Right lobe of liver (tissue), 6 donors: ENCODE data around the gene GRIK1. TPM values are rescaled to one million over a fixed set of nuclear protein-coding genes. Genes with fewer than 3 reads are reported as not detected.

Experiments used
- ATAC-seq, 4 donors: fragments of 200-7000 bp; cut with Tn5 transposase; one replicate each; pipeline ENCODE4 v1.9.1; 2020; ENCODE audit warnings: mild to moderate bottlenecking in 4 of 4, moderate library complexity in 4 of 4
- DNase-seq, 3 donors: peaks; one replicate each; pipeline ENCODE4 v3.0.0-alpha.2; 2020
- H3K27ac ChIP-seq, 3 donors: fragments of 200-600 bp; one replicate each; pipeline ENCODE4 v1.8.0; 2022
- H3K27me3 ChIP-seq, 2 donors: fragments of 200-600 bp; one replicate each; pipeline ENCODE4 v1.8.0; 2022
- H3K36me3 ChIP-seq, 4 donors: fragments of 200-600 bp; sonication (generic) in 1 of 4; one replicate each; pipeline versions ENCODE4 v1.5.1 to v1.8.0; 2017 to 2022; ENCODE audit warnings: control low read depth in 1 of 4
- H3K4me1 ChIP-seq, 4 donors: fragments of 200-600 bp; sonication (generic) in 1 of 4; one replicate each; pipeline versions ENCODE4 v1.5.1 to v1.8.0; 2017 to 2022; ENCODE audit warnings: control low read depth in 1 of 4
- H3K4me3 ChIP-seq, 3 donors: fragments of 200-600 bp; one replicate each; pipeline ENCODE4 v1.8.0; 2022
- H3K9me3 ChIP-seq, 4 donors: fragments of 200-600 bp; sonication (generic) in 1 of 4; one replicate each; pipeline versions ENCODE4 v1.5.1 to v1.8.0; 2017 to 2022; ENCODE audit warnings: control low read depth in 1 of 4
- CTCF ChIP-seq, 4 donors: fragments of 200-600 bp in 3 of 4; fragments of 450-650 bp in 1 of 4; IDR thresholded peaks; one replicate each; pipeline versions ENCODE4 v1.5.1 to v1.8.0; 2016 to 2022; ENCODE audit warnings: antibody characterized with exemption in 4 of 4, mild to moderate bottlenecking in 2 of 4
- POLR2A ChIP-seq: fragments of 450-650 bp; IDR thresholded peaks from one replicate; pipeline ENCODE4 v1.6.1; 2017; ENCODE audit warnings: antibody characterized with exemption, mild to moderate bottlenecking
- WGBS: methylation state at CpG from one replicate; pipeline ENCODE4 v1.1.6; 2018; ENCODE audit warnings: low coverage, low lambda C conversion rate; ENCODE audit not compliant: insufficient coverage; ENCODE audit errors: missing lambda C conversion rate; 5-methylcytosine and 5-hydroxymethylcytosine counted together
- intact Hi-C, 2 donors: fragments of 100-400 bp; cut with DNase I; formaldehyde crosslinking; loops; one replicate each; pipeline versions ENCODE4 v1.11.2 to v1.14.1; 2022
- total RNA-seq, 6 experiments: library from RNA; depleted of rRNA in 2 of 6; stranded (reverse); fragments of >200 nt in 2 of 6; fragmentation: NEBNext Ultra II Directional in 3 of 6; extraction: Animal tissue kit (Norgen Biotek cat#: 25700) in 3 of 6; gene quantifications; one replicate each; pipeline versions ENCODE4 v1.1.0 to v1.2.4, GENCODE V29; 2016 to 2023
- donor health status: DM: no; HTN: yes; CAD: no.
- donor health status: DM: no; HTN: no; CAD: no.
- donor health status: DM: no; HTN: no; CAD: no.
- donor health status: DM: no; HTN: yes; CAD: no.
- donor health status: DM: no; HTN: yes; CAD: no.

The GRIK1 gene
- total RNA-seq, 6 experiments from 2014 or later, result not detected

- intact Hi-C loops, result no loop called here
- no peak for TF ChIP-seq POLR2A
- TF ChIP-seq CTCF (IDR thresholded peaks at IDR 0.05), result no peak
- Histone ChIP-seq H3K27ac (no peak overlapping the region), H3K4me3 (no peak overlapping the region), H3K27me3 (no peaks in the 10 kb centered on the region), H3K4me1 (peaks cover 0 to 7% (median 0%) of the 10 kb centered on the region in 4 donors), H3K36me3 (no peaks in the 10 kb centered on the region), H3K9me3 (no peaks in the 10 kb centered on the region)
- DNase-seq (no peak), ATAC-seq (no peak)
- 96% methylated on average over 2 of the region's 9 CpGs for WGBS
These were observed 390.2 kb downstream of the GRIK1 start for GRCh38 chr21:29549614-29550013.

GRCh38 chr21:29547998-29548397 is 391.8 kb downstream of the GRIK1 start:
- intact Hi-C loops, result no loop called here
- peaks cover 0 to 7% (median 0%) of the 10 kb centered on the region in 4 donors for H3K4me1 ChIP-seq
- DNase-seq (no peak), ATAC-seq (peak in 3 of 4 donors; percentile 41 to 77 (median 41))
- 20% methylated on average over 1 of the region's 1 CpG for WGBS
- H3K9me3 ChIP-seq, result no peaks in the 10 kb centered on the region
- no peaks in the 10 kb centered on the region for H3K27me3 ChIP-seq
- TF ChIP-seq CTCF (IDR thresholded peaks at IDR 0.05), result no peak
- no peak for TF ChIP-seq POLR2A
- no peaks in the 10 kb centered on the region for H3K36me3 ChIP-seq
- no peak overlapping the region for H3K4me3 ChIP-seq
- H3K27ac ChIP-seq, result no peak overlapping the region

- intact Hi-C loops, result no loop called here
- no peak for ATAC-seq
These were observed 393.7 kb downstream of the GRIK1 start for GRCh38 chr21:29546071-29546470.

GRCh38 chr21:29540289-29540688 is 399.5 kb downstream of the GRIK1 start:
- no peak for ATAC-seq
- H3K9me3 ChIP-seq, result no peaks in the 10 kb centered on the region
- no peaks in the 10 kb centered on the region for H3K27me3 ChIP-seq
- no peaks in the 10 kb centered on the region for H3K4me1 ChIP-seq
- no peak overlapping the region for H3K4me3 ChIP-seq
- intact Hi-C loops, result no loop called here
- WGBS, result 60% methylated on average over 1 of the region's 1 CpG
- no peaks in the 10 kb centered on the region for H3K36me3 ChIP-seq
- DNase-seq, result no peak
- TF ChIP-seq POLR2A (no peak), CTCF (IDR thresholded peaks at IDR 0.05) (no peak)
- no peak overlapping the region for H3K27ac ChIP-seq

More at GRCh38 chr21:29546071-29546470, 393.7 kb downstream of the GRIK1 start:
- 97% methylated on average over 3 of the region's 3 CpGs for WGBS
- Histone ChIP-seq H3K36me3 (no peaks in the 10 kb centered on the region), H3K4me3 (no peak overlapping the region), H3K4me1 (peaks cover 0 to 7% (median 0%) of the 10 kb centered on the region in 4 donors), H3K27me3 (no peaks in the 10 kb centered on the region), H3K27ac (no peak overlapping the region), H3K9me3 (no peaks in the 10 kb centered on the region)
- DNase-seq, result no peak
- TF ChIP-seq CTCF (IDR thresholded peaks at IDR 0.05), result no peak
- TF ChIP-seq POLR2A, result no peak

GRCh38 chr21:29538115-29538514 is 401.7 kb downstream of the GRIK1 start:
- H3K27me3 ChIP-seq, result no peaks in the 10 kb centered on the region
- H3K36me3 ChIP-seq, result no peaks in the 10 kb centered on the region
- DNase-seq (no peak), ATAC-seq (no peak)
- TF ChIP-seq CTCF (IDR thresholded peaks at IDR 0.05) (no peak), POLR2A (no peak)
- intact Hi-C loops, result no loop called here
- H3K9me3 ChIP-seq, result no peaks in the 10 kb centered on the region
- H3K4me1 ChIP-seq, result no peaks in the 10 kb centered on the region
- no peak overlapping the region for H3K27ac ChIP-seq
- H3K4me3 ChIP-seq, result no peak overlapping the region
